IPS-11a (cell line): Measurements from ENCODE around the gene SLC6A17.
A peak's percentile ranks its signal among the peaks of the same experiment; 100 is the strongest.

Experiments
- H3K4me3 ChIP-seq: one replicate; pipeline ENCODE4 v1.5.1; 2013; ENCODE audit warnings: low read depth, low read length, control low read depth

The SLC6A17 gene

DNA sequence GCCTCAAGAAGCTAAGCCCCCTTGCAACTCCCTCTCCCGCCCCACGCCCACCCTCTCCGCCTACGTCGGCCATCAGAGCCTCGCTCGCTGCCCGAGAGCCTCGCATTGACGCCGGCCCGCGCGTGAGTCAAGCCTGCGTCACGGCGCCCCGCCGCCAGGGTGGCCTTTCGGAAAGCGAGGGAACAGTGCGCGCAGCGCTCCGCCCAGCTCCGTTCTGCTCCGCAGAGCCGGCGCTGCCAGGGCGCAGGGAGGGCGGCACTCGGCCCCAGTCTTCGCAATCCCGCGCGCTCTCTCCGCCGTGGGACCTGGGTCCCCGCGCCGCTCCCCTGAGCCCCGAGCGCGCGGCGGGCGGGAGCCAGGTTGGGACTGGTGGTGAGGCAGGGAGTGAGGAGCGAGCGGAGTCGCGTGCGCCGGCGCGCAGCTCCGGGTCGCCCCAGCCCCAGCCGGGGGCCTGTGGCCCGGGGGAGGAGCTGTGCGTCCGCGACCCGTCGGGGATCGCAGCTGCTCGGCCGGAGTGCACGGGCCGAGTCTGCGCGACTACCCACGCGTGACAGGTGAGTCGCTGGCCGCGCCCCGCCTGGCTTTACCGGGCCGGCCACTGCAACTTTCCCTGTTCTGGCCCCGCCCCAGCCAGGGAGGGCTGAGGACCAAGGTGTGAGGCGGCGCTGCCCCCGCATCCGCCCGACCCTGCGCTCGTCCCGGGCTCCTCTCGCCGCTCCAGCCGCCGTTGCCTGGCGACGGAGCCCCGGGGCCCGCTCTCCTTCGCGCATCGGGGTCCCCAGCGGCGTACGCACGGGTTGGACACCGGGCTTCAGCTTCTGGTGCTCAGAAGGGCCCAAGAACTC lies at the start of gene SLC6A17:
TSS of gene SLC6A17 (plus strand) at position 165 of the 845 bp plus-strand sequence. CDS start 16,436 bp downstream, outside the sequence.
- H3K4me3 ChIP-seq = peak within 1 kb of the TSS; percentile 38

DNA sequence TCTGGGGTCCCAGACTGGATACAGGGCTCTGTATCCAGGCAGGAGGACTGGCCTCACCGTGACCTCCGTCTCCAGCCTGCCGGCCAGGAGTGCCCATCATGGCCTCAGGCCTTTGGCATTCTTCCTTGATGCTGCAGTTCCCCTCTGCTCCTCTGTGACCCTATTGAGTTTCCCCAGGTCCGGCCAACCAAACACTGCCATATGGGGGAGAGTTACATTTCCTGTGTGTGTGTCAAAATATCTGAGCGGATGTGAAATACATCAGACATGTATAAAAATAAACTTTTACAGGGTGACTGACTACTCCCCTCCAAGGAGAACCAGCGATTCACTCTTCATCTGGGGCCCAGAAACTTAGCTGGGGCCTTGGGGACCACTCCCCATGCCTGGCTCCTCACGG lies 48.2 kb upstream of the SLC6A17 start:
- H3K4me3 ChIP-seq = no peak overlapping the region

DNA sequence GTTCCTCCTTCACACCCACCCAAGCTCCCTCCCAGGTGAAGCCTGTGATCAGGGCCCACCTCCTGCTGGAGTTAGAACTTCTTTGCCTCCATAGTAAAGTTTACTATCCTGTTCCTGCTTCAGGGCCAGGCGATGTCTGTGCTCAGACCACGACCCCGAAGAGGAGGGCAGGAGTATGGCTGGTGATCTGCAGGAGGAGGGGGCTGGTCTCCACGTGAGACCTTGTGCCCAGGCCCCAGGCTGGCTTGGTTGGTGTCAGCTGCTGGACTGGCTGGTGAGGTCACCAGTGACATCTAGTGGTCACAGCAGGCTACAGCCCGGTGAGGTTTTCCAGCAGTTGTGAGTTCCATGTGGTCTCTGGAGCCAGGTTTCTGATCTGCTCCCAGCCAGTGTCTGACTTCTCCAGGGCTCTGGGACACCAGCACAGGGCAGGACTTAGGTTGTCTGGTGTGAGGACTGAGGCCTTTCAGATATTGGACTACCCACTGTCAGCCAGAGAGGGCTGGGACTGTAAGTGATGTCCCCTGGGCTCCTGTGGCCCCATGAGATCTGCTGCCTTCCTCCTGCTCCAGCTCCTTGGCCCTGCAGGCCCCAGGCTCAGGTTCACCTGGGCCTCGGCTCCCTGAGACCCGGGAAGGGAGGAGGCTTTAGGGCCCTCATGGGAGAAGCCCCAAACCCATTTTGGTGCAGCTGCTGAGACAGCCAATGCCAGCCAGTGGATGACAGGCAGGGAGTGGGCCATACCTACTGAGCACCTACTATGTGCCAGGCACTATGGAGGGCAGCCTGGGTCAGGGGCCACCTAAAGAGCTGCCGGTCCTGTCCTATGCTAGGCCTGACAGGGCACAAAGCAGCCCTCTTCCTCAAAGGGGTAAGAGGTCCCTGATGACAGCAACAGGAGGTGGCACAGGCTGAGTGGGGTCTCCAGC lies 44.0 kb upstream of the SLC6A17 start:
- no peak overlapping the region for H3K4me3 ChIP-seq

DNA sequence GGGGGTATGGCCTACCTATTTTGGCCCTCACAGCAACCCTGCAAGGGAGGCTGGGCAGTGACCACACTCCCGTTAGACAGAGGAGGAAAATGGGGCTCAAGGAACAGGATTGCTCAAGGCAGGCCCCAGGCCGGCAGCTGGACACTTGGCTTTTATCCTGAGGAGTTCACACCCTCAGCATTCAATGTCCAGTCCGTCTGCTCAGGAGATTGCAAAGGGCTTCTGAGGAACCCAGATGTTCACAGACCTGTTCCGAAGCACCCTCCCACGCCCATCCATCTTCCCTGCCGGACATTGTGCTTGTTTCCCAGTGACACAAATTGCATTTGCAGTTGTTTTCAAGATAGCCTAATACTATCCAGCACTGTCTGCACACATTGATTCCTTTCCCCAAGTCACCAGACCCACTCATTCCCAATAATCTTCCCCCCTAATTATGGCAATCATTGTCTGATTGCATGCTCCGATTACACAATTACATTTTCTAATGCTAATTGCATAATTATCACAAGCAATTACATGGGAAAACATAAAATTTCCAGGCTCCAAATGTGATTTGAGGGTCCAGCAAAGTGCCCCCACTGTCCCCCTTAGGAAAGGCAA lies 42.3 kb upstream of the SLC6A17 start:
- H3K4me3 ChIP-seq = no peak overlapping the region

DNA sequence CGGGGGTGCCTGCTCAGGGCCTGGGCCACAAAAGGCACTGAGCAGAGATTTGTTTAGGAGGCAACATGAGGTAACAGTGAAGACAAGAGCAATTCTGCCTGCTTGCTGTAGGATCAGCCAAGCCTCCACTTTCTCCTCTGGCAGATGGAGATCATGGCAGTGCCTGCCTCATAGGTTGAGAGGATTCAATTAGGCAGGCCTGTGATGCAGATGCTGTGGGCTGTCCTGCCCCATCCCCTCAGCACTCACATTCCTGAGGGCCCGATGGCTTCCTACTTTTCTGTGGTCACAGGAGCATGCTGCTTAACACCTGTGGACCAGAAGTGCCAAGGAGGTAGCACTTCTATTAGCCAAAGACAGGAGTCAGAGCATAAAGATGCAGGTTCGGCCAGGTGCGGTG lies 39.2 kb upstream of the SLC6A17 start:
- H3K4me3 ChIP-seq = no peak overlapping the region

DNA sequence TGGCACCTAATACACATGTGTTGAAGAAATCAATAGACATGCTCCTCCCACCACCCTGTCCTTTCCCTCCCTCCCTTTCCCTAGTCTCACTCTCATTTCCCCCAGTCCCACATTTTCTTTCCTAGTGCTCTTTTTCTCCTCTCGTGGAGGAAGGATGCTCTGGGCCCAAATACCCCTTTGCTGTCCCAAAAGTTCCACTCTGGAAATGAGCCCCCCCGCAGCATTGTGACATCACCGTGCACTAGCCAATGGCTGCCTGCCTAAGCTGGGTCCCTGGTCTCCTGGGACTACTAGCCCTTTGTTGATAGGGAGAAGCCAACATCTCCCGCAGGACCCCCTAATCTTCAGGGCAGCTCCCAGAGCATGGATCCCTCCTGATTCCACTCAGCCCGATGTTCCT lies 38.2 kb upstream of the SLC6A17 start, which contains the start of gene UBL4B:
TSS of gene UBL4B (plus strand) at position 301 of the 400 bp plus-strand sequence. CDS start at position 393, 92 bp downstream.
- H3K4me3 ChIP-seq = no peak within 1 kb of the TSS

DNA sequence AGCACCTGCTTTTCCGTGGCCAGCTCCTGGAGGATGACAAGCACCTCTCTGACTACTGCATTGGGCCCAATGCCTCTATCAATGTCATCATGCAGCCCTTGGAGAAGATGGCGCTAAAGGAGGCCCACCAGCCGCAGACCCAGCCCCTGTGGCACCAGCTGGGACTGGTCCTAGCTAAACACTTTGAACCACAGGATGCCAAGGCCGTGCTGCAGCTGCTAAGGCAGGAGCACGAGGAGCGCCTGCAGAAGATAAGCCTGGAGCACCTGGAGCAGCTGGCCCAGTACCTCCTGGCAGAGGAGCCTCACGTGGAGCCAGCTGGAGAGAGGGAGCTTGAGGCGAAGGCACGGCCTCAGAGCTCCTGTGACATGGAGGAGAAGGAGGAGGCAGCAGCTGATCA lies 37.6 kb upstream of the SLC6A17 start:
- no peak overlapping the region for H3K4me3 ChIP-seq

DNA sequence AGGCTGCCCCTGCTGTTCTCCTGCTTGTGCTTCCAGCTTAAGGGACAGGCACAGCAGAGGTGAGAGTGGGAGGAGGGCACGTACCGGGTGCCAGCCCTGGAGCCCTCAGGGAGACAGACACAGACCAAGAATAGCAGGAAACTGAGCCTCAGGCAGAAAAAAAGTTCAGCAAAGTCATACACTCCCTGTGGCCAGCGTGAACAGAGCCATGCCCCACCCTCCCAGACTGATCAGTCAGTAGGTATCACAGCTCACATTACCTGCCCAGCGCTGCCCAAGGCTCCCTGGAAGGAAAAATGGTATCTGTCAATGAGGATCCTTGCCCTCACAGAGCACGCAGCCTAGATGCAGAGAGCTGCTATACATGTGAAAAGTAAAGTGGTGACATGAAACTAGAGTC lies 36.7 kb upstream of the SLC6A17 start:
- no peak overlapping the region for H3K4me3 ChIP-seq

DNA sequence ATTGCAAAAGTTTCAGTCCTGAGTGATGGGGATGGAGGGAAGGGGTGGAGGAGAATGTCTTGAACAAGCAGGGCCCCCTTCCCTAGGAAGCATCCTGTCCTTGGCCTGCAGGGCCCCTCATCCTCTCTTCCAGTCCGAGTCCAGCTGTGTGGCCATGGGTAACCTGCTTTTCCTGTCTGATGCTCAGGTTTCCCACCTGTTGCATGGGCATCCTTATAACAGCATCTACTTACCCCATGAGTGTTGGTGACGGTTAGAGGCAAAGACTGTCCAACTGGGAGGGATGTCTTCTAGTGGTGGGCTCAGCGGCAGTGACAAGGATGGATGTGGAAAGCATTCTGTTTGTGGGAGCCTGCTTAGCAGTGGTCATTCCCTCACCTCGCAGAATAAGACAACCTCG lies 36.1 kb upstream of the SLC6A17 start:
- H3K4me3 ChIP-seq = no peak overlapping the region

DNA sequence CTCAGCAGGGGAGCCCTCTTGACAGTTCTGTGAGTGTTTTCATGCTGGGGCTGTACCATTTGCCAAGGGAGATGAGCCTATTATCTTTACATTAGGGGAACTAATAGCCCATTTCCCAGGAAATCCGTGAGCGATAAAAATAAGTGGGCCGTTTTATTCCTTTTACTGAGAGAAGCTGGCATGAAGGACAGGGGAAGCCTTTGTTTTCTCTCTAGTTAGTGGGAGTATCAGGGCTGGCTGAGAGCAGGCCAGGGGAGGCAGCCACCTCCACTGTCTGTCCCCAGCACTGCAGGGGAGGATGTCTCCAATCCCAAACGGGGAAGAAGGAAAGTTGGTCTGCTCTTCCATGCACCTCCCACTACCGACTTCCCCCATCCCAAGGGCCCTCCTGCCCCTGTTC lies 35.5 kb upstream of the SLC6A17 start:
- no peak overlapping the region for H3K4me3 ChIP-seq

DNA sequence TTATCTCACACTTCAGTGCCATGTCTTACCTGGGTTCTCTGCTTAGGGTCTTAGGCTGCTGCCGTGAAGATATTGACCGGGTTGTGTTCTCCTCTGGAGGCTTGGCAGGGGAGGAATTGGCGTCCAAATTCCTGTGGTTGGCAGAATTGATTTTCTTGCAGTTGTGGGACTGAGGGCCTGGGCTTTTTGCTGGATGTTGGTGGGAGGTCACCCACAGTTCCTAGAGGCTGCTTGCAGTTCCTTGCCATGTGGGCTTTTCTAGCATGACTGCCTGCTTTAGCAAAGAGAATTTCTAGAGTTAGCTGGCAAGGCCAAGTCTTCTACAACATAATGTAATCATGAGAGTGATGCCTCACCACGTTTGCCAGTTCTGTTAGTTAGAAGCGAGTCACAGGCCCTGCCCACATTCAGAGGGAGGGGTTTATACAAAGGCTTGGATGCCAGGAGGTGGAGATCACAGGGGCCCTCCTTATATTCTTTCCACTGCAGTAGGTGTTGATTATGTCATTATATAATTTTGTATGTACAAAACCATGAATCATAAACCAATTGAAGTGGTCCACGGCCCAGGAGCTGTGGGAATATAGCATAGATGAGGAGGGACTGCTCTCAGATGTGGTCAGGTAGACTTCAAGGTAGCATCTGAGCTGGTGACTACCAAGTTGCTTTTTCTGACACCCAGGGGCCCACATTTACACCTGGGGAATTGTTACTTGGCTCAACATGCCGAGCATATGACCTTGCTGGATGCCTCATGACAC lies 31.5 kb upstream of the SLC6A17 start:
- no peak overlapping the region for H3K4me3 ChIP-seq

DNA sequence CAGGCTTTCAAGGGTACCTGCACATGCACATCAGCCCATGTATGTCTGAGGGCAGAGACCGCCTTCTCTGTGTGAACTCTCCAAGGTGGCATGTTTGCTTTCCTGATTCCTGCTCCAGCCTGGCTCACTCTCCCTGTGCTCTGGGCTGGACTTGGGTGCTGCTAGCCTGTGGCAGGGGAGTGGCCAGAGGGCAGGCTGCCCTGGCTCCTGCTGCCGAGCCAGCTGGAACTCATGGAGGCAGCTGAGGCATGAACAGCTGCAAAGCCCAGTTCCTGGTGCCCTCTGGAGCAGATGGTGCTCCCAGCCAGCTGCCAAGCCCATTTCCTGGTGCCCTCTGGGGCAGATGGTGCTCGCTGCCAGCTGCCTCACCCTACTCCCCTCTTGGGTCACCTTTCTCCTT lies 30.5 kb upstream of the SLC6A17 start:
- H3K4me3 ChIP-seq = no peak overlapping the region

DNA sequence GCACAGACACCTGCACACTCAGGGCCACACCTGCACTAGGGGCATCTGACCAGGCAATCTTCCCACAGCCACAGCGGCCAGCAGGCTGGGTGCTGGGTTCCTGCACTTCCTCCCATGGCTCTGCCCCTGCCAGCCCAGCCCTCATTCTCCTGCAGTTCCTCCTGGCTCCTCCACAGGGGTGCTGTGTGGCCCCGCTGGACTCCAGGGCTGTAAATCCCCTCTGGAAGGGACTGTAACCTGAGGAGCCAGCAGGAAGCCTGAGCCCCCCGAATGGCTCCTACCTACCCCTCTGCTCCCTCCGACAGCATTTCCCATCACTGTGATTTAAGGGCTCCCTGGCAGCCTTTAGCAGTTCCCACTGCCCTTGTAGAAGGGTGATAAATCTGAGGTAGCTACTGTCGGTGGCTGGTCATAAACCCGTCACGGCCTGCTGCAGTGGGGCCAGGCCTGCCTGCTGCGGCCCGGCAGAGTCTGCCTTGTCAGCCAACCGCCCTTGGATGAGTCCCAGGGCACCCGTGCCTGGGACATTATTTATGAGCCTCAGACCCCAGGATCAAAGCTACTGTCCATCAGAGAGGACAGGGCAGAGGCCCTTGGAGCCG lies 29.2 kb upstream of the SLC6A17 start:
- no peak overlapping the region for H3K4me3 ChIP-seq

DNA sequence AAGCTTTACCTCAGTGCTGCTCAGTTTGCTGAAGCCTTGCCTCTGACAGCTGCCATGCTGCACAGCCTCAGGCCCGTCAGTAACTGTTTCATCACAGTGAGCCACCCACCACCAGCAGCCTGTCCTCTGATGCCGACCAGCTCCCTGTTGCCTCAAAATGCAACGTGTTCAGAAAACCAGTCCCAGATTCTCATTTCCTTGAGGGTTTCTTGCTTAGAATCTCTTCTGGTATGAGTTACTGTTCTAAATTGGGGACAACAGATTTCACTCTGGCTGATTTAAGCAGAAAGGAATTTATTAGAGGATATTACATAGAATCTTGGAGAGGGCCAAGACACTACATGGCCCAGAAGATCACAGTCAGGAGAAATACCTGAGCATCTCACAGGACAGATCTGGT lies 27.1 kb upstream of the SLC6A17 start:
- no peak overlapping the region for H3K4me3 ChIP-seq

DNA sequence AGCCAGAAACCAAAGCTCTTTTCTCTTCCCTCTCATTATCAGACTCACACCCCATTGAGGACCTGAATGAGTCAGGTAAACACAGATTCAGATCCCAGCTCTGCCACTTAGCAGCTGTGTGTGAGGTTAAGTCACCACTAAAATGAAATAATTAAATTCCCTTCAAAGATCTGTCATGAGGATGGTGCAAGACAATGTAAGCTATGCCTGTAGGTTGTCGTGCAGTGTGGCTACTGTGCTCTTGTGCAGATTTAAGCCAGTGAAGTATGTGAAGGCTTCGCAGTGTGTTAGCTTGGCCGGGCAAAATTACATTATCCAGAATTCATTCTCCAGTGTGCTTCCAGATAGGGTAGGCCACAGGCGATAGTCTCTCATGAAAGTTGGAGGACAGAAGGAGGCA lies 24.5 kb upstream of the SLC6A17 start:
- no peak overlapping the region for H3K4me3 ChIP-seq

DNA sequence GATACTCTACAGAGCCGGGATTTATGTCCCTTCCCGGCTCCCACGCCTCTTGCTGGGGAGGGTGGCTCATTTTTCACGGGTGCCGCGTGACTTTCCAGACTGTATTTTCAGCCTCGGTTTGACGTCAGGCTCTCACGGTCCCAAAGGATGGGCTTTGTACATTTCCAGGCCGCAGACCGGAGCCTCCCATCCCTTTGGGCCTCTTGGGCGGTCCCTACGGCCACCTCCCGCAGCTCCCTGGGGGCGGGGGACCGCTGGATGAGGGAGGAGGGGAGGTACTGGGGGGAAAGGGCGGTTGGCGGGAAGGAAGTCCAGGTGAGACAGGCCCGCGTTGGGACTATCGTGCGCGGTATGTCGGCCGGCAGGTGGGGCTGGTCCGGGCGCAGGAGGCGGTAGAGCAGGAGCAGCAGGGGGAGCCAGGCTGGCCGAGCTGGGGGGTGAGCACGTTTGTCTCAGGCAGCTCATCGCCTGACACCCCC lies 20.1 kb upstream of the SLC6A17 start:
- H3K4me3 ChIP-seq = no peak overlapping the region

DNA sequence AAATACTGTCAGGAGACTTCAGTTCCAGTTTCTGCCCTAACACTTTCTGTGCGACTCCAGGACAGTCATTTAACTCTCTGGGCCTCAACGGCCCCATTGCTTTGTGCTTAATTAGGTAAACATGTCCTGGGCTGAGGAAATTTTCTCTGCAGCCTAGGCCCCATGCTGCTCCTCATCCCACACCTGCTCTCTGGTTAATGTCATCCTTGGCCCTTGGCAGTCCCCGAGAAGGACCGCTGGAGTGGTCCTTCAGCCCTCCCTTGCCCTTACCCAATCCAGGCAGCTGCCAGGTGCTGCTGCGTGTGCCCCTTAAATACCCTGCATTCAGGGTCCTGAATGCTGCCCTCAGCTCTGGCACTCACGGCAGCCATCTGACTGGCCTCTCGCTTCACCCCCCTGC lies 19.3 kb upstream of the SLC6A17 start:
- H3K4me3 ChIP-seq = no peak overlapping the region

DNA sequence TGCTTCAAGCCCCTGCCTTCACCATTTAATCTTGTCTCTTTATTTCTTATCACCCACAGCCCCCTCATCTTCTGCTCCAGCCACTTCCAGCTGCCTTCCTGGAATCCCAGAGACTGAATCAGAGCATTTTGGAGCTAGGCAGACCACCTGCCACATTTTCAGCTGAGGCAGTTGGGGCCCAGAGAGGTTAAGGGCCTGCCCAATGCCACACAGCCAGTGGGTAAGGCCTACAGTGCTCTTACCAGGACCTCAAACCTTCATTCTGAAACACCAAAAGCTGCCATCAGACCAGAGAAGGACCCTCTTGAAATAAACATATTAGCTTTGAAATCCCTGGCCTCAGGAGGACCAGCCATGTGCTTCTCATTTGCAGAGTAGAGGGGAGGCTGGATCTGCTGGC lies 17.6 kb upstream of the SLC6A17 start:
- no peak overlapping the region for H3K4me3 ChIP-seq

DNA sequence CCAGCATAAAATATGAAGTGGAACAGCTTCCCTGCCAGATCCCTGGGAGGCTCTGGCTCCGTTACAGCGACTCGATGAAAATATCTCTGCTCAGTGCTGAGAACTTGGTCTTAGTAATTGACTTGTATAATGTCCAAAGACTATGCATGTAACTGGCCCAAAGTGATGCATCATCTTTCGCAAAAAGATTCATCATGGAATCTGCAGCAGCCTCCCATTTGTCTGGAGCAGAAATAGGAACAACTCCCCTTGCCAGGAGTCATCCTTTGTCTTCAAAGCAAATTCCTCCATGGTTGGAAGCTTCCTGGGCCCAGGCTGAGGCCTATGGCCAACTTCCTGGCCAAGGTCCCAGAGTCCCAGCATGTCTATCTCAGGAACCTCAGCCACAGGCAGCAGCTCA lies 16.9 kb upstream of the SLC6A17 start:
- H3K4me3 ChIP-seq = no peak overlapping the region

DNA sequence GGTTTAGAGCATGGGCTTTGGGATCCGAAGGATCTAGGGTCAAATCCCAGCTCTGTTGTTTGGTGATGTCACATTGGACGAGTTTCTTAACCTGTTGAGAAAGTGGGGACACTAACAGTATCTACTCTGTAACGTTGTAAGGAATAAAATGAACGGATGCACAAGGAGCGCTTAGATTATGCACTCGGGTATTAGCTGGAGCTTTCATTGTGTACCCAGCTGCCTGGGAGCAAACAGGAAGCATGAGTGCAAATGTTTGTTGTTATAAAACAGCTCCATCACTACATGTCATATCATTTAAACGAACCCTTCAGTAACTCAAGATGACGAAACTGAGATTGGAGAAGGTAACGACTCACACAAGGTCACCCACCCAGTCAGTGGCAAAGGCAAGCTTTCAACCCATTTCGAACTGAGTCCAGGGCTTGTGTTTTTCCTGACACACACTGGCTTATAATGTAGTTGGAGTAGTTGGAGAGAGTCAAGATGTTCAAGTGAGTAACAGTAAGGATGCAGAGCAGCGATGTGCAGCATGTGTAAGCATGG lies 16.2 kb upstream of the SLC6A17 start:
- no peak overlapping the region for H3K4me3 ChIP-seq
